Superior temporal gyrus (tissue), 1 donor: ENCODE results near the gene GPR180.
A peak's percentile ranks its signal among the peaks of the same experiment; 100 is the strongest.
"Not testable (repeated sequence)": the region's sequence is repeated elsewhere in the genome, so short reads cannot be mapped to it uniquely, and the experiment has no call there.

Source experiments
- DNase-seq: peaks from one replicate; pipeline ENCODE4 v3.0.0-alpha.2; 2016; ENCODE audit errors: extremely low spot score

The GPR180 gene

DNA sequence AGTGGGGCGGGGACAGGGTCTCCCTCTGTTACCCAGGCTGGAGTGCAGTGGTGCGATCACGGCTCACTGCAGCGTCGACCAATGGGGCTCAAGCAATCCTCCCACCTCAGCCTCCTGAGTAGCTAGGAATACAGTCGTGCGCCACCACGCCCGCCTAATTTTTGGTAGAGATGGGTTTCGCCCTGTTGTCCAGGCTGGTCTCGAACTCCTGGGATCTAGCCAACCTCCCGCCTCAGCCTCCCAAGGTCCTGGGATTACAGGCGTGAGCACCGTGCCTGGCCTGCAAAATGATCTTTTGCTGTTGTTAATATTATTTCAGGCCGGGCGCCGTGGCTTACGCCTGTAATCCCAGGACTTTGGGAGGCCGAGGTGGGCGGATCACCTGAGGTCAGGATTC, 5.1 kb upstream of the GPR180 start:
- DNase-seq = no peak

DNA sequence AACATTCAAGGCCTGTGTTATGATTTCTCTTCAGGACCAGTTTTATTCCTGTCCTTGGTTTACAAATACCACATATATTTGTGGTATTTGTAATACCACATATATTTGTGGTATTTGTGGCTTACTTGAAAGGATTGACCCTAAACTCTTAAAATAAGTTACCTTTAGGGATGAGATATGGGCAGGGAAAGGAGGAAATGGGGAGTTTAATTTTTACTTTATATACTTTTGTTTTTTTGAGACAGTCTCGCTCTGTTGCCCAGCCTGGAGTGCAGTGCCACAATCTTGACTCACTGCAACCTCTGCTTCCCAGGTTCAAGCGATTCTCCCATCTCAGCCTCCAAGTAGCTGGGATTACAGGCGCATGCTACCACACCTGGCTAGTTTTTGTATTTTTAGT, 3.4 kb upstream of the GPR180 start:
- no peak for DNase-seq

DNA sequence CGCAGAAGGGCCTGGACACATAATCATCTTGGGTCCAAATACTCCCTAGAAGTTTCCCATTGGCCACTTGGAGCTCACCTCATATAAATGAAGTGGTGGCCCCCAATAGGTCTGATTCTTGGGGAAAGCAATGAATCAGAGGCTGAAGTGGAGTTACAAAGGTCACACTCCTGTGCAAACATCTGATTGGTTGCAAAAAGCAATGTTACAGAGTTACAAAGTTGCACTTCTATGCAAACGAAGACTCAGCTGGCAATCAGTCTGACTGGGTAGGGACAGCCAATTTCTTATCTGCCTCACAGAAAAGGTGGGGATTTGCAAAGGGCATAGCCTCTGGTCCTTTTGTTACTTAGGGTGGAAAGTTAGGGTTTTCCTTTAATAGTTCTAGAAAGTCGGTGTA, 1.8 kb upstream of the GPR180 start:
- DNase-seq = no peak

DNA sequence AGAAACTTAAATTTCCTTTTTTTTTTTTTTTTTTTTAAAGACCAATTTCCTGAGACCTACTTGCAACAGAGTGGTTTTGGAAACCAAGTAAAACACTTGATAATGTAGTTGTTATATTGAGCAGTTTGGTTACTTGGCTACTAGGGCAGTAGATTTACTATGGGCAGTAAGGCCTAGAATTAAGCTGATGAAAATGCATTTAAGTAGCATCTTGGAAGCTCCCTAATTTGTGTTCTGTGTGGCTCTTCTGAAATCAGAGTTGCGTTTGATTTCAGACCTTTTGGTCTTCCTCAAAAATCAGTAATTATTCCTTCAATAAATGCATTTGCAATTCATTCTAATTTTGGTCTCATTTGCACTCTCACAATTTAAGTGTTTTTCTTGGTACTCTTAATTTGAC, 810 bp downstream of the GPR180 start:
- peak; percentile 50 for DNase-seq

DNA sequence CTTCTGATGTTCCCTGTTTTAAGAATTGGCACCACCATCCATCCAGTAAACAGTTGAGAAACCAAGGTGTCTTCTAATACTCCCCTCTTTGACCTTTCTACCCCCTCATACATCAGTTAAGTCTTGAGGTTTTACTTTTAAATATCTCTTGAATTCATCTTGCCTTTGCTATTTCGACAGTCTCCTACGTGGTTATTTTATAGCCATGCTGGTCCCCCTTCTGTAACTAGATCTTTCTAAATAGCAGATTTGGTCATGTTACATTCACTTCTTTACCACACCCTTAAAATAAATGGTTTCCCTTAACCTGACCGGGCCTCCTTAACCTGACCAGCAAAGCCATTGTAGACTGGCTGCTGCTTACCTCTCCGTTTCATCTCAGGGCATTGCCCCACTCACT, 5.4 kb downstream of the GPR180 start:
- DNase-seq = no peak

DNA sequence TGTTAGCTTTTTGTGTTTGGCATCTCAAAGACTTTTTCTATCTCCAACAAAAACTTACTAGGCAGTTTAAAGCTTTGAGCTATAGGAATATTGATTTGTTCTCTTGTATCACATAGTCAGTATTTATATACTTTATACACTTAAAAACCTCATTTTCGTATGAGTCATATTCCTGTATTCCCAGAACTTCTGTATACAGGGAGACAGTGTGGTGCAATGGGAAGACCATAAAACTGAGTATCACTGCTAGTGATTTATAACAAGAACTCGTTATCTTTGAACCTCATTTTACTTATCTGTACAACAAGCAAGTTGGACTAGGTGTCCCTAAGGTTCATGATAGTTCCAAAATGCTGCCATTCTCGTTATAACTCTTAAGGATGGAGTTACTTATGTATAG, 6.3 kb downstream of the GPR180 start:
- peak; percentile 51 for DNase-seq

DNA sequence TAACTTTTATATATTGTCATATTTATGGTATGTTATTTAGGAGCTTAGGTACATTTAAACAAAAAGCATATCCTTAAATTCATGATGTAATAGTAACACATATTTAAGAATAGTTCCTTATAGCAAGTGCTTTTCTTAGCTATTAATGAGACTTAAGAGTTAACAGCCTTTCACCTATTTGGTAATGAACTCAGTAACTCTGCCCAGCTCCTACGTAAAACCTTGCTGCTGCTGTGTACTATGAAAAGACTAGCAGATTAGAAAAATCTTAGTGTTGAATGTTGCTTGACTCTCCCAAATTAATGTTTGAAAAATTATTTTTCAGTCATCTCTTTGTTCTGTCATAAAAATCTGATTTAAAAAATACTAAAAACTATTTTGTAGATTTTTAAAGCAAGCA, 6.9 kb downstream of the GPR180 start:
- DNase-seq = peak; percentile 69

DNA sequence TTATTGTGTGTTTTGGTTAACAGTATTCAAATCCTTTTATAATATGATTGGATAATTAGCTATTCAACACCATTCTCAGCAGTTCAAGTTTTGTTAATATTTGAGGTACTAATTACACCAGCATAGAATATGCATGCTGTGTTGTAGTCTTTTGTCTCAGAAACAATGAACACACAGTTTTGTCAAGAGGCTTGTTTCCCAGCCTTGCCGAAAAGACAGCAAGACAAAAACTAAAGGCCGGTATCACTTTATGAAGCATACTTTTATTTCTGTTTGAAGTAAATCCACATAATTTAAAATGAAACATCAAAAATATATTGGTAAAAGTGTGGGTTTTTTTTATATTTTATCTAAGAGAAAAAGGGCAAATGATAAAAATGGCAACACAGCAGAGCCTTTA, 7.5 kb downstream of the GPR180 start:
- peak; percentile 82 for DNase-seq

DNA sequence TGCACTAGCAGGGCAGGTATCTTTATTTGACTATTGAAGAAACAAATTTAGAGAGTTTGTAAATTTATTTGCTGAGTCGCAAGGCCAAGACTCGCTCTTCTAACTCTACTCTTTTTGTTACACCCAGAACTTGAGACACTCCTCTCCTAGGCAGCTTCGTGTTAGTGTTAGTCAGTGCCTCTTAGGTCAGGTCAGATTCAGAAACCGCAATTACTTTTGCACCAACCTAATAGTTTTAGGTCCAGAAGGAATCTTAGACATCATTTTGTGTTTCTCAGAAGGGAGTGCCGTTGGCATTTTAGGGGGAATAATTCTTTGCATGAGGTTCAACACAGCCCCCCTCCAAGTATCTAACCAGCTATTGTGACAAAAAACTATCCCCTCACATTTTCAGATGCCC, 8.8 kb downstream of the GPR180 start:
- DNase-seq = no peak

DNA sequence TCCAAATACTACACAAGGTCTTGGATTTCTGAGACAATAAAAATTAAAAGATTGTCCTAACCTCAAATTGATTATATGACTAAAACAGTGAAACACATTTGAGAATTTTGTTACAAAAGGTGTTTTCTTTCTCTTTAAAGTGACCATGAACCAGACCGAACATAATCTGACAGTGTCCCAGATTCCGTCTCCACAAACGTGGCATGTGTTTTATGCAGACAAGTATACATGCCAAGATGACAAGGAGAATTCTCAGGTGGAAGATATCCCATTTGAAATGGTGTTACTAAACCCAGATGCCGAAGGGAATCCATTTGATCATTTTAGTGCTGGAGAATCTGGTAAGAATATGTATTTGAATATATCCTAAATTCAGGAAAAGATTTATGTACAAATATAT, 10.4 kb downstream of the GPR180 start:
- DNase-seq = peak; percentile 33

DNA sequence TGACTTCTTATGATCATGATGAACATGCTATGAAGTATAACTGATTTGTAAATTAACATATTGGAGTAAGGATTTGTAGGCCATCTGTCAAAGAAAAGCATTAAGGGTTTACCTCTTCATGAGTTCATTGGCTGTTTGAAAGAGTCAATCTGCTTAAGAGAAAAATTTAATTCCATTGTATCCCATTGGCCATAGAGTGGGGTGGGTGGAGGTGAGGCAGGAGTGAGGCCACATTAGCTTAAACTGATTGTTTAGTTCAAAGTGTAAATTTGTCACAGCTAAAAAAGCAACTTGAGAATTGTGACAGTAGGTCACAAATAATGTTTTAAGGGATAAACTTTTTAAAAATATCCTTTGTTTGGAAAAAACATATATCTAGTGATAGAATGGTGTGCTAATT, 11.4 kb downstream of the GPR180 start:
- DNase-seq = no peak

DNA sequence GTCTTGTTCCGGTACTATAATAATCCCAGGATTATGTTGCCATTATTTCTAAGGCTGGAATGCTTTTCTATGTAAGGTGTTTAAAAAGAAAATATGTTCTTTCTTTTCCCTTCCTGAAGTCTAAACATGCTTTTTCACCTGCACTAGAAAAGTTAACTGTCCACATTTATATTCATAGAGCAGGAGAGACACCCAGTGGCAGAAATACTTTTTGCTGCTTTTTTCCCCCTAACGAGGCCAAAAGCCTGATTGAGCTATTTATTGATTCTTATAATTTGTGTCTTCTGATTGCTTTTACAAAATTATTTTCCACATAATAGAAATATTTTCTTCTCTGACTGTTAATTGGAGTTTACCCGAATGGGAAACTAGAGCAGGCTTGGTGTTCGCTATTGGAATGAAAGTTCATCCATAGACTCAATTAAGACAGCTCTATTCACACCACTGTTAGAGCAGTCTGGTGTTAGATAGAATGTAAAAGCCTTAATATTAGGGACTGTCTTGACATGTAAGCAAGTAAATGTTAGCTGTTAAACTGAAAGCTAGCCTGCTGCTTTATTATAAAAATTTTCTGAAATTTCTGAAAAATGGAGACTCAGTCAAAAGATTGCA, 15.8 kb downstream of the GPR180 start:
- peak; percentile 88 for DNase-seq

DNA sequence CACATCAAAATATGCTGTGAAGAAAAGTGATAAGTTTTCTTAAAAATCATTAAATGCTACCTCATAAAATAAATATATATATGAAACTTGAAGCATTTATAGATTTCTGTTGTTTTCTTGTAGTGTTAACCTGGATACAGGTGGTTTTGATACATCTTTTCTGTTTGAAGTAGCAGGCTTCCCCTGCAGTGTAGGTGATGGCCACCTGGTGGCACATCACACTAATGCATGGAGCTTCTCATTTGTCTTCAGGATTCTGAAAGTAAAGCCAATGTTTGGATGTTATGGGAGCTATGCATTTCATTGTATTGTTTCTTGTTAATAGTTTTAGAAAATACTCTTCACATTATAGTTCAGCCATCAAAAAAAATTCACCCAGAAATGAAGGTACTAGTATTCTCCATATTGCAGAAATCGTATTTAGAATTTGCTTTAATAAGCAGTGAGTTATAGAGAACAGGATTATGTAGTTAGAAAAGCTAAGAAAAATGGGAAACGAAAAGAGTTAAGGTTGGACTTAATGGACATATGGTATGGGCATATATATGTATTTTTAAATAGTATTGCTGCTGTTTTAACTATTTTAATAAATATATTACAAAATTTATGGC, 18.7 kb downstream of the GPR180 start:
- DNase-seq = peak; percentile 37

DNA sequence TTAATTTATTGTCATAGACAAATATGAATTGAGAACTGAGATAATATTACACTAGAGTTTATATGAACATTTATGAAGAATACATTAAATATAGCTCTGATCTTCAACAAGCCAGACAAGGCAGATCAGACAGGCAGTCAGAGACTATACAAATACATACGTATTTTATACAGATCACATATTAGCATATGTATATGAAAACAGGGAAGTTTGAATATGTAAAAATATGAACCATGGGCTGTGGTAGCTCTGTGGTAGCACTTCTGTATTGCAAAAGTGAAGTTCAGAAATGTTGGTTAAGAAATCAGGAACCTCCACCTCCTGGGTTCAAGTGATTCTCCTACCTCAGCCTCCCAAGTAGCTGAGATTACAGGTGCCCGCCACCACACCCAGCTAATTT, 20.7 kb downstream of the GPR180 start:
- DNase-seq = no peak

DNA sequence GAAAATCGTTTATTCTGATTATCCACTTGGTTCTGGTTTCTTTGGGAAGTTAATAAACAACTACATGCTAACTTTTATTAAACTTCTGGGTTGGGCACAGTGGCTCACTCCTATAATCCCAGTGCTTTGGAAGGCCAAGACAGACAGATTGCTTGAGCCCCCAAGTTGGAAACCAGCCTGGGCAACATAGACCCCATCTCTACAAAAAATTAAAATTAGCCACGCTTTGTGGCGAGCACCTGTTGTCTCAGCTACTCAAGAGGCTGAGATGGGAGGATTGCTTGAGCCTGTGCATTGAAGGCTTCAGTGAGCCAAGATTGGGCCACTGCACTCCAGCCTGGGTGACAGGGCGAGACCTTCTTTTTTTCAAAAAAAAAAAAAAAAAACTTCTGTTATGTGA, 21.7 kb downstream of the GPR180 start:
- no peak for DNase-seq

DNA sequence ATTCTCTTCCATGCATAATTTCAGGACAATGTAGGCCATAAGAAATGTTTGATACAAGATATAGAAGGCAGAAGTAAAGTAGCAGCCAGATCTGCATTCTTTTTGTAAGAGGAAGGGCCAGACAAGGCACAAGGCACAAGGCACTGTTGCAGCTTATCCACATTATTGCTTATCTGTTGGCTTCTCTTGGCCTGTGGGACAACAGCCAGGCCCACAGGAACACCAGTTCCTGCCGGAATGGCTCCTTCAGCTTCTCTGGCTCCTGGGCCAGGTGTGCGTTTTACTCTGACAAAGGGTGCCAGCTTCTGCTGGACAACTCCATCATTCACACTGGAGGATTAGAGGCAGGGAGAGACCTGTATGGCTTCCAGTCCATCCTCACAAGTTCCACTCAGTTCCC, 29.2 kb downstream of the GPR180 start:
- no peak for DNase-seq

DNA sequence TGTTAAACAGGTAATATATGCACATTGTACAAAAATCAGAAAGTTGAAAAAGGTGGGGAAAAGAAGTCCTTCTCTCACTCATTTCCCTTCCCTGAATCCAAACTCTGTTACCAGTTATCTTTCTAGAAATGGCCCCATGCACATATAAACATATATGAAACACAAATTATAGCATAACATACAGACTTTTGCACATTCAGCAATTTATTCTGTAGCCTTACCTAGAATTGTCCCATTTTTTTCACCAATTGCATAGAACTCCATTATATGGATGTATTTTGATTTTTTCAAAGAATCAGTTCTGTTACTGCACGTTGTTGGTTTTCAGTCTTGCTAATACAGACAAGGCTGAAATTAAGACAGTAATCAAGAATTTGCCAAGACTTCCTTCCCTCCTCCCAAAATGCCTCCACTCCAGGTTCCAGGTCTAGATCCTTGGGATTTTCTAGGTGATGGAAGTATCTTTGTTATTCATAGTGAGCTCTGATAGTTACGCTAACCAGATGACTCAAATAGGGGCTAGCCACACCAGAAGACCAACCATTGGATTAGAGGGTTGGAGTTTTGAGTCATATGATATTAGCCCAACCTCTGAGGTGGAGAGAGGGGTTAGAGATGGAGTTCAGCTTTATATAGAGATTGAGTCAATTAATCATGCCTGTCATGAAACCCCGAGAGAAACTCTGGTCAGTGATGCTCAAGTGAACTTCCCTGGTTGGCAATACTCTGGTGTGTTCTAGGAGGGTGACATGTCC, 30.7 kb downstream of the GPR180 start:
- no peak for DNase-seq

DNA sequence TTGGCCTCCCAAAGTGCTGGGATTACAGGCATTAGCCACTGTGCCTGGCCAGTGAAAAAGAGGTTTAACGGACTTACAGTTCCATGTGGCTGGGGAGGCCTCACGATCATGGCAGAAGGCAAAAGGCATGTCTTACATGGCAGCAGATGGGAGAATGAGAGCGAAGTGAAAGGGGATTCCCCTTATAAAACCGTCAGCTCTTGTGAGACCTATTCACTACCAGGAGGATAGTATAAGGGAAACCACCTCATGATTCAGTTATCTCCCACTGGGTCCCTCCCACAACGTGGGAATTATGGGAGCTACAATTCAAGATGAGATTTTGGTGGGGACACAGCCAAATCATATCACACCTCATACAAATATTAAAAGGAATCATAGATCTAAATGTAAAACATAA, 34.4 kb downstream of the GPR180 start:
- not testable (repeated sequence) for DNase-seq

DNA sequence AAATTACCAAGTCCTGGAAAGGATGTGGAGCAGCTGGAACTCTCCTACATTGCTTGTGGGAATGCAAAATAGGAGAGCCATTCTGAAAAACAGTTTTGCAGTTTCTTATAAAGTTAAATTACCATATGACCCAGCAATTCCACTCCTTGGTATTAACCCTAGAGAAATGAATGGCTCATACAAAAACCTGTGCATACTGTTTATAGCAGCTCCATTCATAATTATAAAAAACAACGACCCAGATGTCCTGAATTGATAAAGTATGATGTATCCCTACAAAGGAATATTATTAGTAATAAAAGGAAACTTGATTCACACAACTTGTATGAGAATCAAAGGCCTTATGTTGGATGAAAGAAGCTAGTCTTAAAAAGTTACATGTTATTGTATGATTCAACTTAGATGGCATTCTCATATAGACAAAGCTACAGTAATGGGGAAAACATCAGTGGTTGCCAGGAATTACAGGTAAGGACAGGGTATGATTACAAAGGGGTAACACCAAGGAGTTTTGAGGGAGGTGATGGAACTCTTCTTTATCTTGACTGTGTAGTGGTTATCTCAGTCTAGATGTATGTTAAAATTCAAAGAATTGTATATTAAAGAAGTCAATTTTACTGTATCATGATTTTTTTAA, 35.4 kb downstream of the GPR180 start:
- no peak for DNase-seq

DNA sequence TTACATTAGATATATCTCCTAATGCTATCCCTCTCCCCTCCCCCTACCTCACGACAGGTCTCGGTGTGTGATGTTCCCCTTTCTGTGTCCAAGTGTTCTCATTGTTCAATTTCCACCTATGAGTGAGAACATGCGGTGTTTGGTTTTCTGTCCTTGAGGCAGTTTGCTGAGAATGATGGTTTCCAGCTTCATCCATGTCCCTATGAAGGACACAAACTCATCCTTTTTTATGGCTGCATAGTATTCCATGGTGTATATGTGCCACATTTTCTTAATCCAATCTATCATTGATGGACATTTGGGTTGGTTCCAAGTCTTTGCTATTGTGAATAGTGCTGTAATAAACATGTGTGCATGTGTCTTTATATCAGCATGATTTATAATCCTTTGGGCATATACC, 36.0 kb downstream of the GPR180 start:
- not testable (repeated sequence) for DNase-seq

DNA sequence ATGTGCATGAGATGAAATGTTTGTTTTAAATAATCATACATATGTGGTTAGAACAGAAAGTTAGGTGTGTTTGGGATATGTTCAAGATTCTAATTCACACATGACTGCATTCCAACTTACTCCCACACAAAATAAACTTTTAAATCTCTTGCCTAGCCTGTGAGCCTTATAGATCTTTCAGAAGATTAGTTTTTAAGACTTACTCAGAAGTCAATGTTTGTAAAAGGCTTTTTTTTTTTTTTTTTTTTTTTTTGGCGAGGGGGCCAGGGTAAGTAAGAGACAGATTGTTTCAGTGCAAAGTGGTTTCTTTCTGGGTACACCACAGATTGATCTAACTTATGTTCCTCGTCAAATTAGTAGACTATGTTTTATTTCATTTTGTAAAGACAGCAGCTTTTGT, 39.1 kb downstream of the GPR180 start:
- DNase-seq = no peak

DNA sequence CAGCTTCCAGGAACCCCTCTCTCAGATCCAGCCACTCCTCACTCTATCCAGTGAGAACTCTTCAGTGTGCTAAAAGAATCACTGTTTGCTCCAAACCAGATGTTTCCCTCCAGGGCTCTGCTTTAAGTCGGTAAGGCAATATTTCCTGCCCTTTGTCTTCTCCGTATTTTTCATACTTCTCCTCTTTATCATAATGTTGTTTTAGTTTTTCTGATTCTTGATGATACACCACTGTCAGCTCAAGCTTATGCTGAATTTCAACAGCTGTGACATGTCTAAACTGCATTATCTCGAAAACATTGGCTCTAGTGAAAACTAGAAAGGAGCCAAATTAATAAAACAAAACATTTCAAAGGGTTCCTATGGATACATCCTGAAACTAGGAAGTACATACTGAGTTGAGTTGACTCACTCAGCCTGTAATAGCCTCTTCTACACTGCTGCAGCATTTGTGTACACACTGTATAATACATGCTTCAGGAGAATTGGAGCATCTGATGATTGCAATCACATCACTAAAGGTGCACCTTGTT, 39.8 kb downstream of the GPR180 start:
- no peak for DNase-seq

DNA sequence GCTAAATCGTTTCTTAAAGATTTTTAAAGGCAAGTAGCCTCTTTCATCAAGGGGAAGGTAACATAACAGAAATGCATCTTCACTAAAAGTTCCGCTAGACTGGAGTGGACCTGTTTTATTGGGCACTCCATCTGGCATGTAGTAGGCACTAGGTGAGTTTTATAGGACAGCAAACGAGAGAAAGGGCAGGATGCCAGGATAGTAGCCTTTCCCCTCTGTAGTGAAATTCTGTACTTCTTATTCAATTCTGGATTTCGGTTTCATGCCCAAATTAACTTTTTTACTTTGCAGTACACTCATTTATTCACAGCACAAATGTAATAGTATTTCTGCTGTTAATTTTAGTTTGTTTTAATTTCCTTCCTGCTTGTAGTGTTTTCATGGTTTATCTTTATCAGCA, 45.2 kb downstream of the GPR180 start:
- DNase-seq = no peak
